Measurements from ENCODE around the gene KPNA2.

- TF ChIP-seq SIN3A (IDR thresholded peaks at IDR 0.05; ENCODE audit: low read depth, low read length) (no peak), CTCF (IDR thresholded peaks at IDR 0.05 in 2 of 3, conservative IDR thresholded peaks at IDR 0.05 in 1 of 3; ENCODE audit: control insufficient read depth in 2 of 3, extremely low read depth in 1 of 3, insufficient read depth in 1 of 3, low read depth in 3 of 3, low read length in 3 of 3) (no peak), SMC3 (IDR thresholded peaks at IDR 0.05; ENCODE audit: borderline replicate concordance, low read length) (no peak), POLR2A (IDR thresholded peaks at IDR 0.05; ENCODE audit: low read depth, low read length) (no peak), BCLAF1 (IDR thresholded peaks at IDR 0.05) (no peak), DPF2 (IDR thresholded peaks at IDR 0.05) (no peak), MXI1 (IDR thresholded peaks at IDR 0.05; ENCODE audit: low read depth, low read length) (no peak), SMAD5 (IDR thresholded peaks at IDR 0.05; ENCODE audit: low read depth) (no peak)
- TF ChIP-seq, protein P1, sequence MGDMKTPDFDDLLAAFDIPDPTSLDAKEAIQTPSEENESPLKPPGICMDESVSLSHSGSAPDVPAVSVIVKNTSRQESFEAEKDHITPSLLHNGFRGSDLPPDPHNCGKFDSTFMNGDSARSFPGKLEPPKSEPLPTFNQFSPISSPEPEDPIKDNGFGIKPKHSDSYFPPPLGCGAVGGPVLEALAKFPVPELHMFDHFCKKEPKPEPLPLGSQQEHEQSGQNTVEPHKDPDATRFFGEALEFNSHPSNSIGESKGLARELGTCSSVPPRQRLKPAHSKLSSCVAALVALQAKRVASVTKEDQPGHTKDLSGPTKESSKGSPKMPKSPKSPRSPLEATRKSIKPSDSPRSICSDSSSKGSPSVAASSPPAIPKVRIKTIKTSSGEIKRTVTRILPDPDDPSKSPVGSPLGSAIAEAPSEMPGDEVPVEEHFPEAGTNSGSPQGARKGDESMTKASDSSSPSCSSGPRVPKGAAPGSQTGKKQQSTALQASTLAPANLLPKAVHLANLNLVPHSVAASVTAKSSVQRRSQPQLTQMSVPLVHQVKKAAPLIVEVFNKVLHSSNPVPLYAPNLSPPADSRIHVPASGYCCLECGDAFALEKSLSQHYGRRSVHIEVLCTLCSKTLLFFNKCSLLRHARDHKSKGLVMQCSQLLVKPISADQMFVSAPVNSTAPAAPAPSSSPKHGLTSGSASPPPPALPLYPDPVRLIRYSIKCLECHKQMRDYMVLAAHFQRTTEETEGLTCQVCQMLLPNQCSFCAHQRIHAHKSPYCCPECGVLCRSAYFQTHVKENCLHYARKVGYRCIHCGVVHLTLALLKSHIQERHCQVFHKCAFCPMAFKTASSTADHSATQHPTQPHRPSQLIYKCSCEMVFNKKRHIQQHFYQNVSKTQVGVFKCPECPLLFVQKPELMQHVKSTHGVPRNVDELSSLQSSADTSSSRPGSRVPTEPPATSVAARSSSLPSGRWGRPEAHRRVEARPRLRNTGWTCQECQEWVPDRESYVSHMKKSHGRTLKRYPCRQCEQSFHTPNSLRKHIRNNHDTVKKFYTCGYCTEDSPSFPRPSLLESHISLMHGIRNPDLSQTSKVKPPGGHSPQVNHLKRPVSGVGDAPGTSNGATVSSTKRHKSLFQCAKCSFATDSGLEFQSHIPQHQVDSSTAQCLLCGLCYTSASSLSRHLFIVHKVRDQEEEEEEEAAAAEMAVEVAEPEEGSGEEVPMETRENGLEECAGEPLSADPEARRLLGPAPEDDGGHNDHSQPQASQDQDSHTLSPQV (IDR thresholded peaks at IDR 0.05), result no peak
These were observed 59.8 kb downstream of the KPNA2 start for GRCh38 chr17:68095205-68095811.

Measured in GM12878 (cell line).